GM10847 (cell line): Measurements from ENCODE around the gene CDO1.

Source experiments
- POLR2A ChIP-seq: IDR thresholded peaks from 2 replicates; pipeline ENCODE4 v1.6.1; 2011; ENCODE audit not compliant: insufficient read length; ENCODE audit errors: extremely low read depth

CDO1 gene

DNA sequence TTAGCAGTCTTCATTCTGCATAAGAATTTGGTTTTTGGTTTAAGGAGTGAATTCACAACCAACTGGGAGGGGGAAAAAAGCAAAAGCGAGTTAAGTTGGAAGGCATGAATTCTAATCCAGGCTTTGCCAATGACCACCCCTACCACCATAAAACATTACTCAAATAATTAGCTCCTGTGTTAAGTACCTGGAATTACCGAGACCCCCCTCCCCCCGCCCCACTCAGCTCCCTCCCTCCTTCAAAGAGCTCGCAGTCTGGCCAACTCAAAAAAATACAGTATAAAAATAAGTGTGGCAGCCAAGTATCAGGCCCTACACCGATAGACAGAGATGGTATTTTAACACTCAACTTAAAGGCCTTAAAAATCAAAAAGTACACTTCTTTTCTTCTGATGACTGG lies 24.4 kb upstream of the CDO1 start:
- TF ChIP-seq POLR2A = no peak

- no peak for TF ChIP-seq POLR2A
Observed at GRCh38 chr5:115838885-115839518, 22.5 kb upstream of the CDO1 start.

DNA sequence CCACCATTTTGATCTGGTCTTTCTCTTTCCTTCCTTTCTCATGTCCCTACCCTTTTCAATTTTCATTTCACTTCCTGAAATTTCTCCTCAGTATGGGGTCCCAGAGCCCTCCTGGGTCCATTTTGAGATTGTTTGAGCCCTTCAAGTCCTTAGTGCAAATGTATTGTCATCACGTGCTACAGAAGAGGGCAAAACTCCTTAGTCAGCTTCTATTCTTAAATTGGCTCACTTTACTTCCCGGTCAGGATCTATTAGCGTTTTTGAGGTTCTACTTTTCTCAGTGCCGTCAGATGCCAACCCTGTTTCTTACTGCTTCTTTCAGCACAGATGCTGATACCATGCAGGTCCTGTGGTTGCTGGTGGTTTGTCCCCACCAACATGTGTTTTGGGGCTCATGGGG lies 19.0 kb upstream of the CDO1 start:
- no peak for TF ChIP-seq POLR2A

- TF ChIP-seq POLR2A = no peak
Observed at GRCh38 chr5:115831163-115831768, 14.8 kb upstream of the CDO1 start.

- no peak for TF ChIP-seq POLR2A
Observed at GRCh38 chr5:115829913-115830312, 13.5 kb upstream of the CDO1 start.

- no peak for TF ChIP-seq POLR2A
Observed at GRCh38 chr5:115825948-115826347, 9.5 kb upstream of the CDO1 start.

- no peak for TF ChIP-seq POLR2A
Observed at GRCh38 chr5:115820846-115821245, 4.4 kb upstream of the CDO1 start.

GRCh38 chr5:115818821-115819220 lies 2.4 kb upstream of the CDO1 start:
- no peak for TF ChIP-seq POLR2A

DNA sequence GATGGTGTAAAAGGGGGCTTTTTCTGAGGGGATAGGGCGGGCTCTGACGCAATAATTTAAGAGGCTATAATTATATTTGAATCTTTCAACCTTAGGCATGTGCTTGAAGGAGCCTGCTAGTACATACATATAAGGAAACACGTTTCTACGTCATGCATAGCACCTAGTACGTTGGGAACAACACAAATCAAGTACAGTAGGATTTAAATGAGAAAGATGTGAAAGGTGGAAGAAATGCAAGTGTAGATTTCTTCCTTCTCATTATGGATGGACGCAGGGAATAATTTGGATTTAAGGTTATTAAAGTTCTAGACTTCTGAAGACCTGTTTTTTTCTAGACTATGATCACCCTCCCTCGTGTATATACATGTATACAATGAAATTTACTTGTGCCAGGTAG lies 927 bp upstream of the CDO1 start:
- TF ChIP-seq POLR2A = no peak

DNA sequence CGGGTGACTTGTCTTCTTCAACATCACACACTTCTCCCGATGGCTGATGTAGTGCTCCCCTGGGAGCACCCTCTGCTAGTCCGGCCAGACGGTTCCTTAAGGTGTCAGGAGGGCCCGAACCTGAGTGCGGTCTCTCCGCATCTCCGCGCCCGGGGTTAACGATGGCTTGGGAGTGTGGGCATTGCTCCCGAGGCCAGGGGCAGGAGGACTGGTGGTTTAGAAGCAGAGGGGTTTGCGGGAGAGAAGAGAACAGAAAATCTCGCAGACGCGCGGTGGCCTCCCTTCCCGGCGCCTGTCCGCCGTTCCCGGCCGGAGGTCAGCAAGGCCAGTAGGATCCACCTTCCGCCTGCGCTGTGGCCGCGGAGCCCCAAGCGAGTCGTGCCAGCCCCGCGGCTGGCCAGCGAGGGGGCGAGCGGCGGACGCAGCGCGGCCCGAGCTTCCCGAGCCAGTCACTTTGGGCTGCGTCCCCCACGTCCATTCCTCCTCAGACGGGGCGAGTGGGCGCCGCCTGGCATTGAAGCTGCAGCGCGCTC lies 700 bp downstream of the CDO1 start:
- TF ChIP-seq POLR2A = no peak

GRCh38 chr5:115815006-115815692 lies 1.3 kb downstream of the CDO1 start:
- TF ChIP-seq POLR2A = no peak

DNA sequence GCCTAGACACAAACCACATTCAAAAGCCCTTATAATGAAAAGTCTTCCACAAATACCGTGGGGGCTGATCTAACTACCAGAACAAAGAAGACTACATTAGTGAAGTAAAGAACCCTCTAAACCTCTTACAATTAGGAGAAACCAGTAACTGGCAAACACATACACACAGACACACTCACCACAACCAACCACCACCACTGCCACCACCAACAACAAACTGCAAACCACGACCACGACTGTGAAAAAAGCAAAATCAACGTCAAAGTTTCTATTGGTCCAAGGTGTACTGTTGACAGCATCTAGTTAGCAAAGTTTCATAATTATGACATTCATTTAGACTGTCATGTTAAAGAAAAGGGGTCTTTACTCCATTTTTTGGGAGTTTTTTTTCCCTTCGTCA lies 2.7 kb downstream of the CDO1 start:
- no peak for TF ChIP-seq POLR2A

- no peak for TF ChIP-seq POLR2A
Observed at GRCh38 chr5:115812372-115812771, 4.1 kb downstream of the CDO1 start.

- no peak for TF ChIP-seq POLR2A
Observed at GRCh38 chr5:115811406-115811805, 5.1 kb downstream of the CDO1 start.

- no peak for TF ChIP-seq POLR2A
Observed at GRCh38 chr5:115810761-115811160, 5.7 kb downstream of the CDO1 start.

- no peak for TF ChIP-seq POLR2A
Observed at GRCh38 chr5:115809946-115810345, 6.5 kb downstream of the CDO1 start.
